GM15510 (cell line): ENCODE data around the gene ZNF407.

ENCODE experiments used
- POLR2A ChIP-seq: IDR thresholded peaks from 3 replicates; pipeline ENCODE4 v1.6.1; 2011; ENCODE audit warnings: borderline replicate concordance; ENCODE audit not compliant: insufficient read length; ENCODE audit errors: extremely low read depth

The ZNF407 gene

GRCh38 chr18:74698881-74699280, 101.2 kb downstream of the ZNF407 start:
- TF ChIP-seq POLR2A = no peak

- TF ChIP-seq POLR2A = no peak
Observed at GRCh38 chr18:74699455-74699854, 101.8 kb downstream of the ZNF407 start.

GRCh38 chr18:74702950-74703349, 105.3 kb downstream of the ZNF407 start:
- TF ChIP-seq POLR2A = no peak

- TF ChIP-seq POLR2A = no peak
Observed at GRCh38 chr18:74708169-74708568, 110.5 kb downstream of the ZNF407 start.

GRCh38 chr18:74709452-74709851, 111.8 kb downstream of the ZNF407 start:
- TF ChIP-seq POLR2A = no peak

GRCh38 chr18:74714120-74714519, 116.5 kb downstream of the ZNF407 start:
- TF ChIP-seq POLR2A = no peak

GRCh38 chr18:74714791-74715190, 117.1 kb downstream of the ZNF407 start:
- no peak for TF ChIP-seq POLR2A

GRCh38 chr18:74715306-74715705, 117.6 kb downstream of the ZNF407 start:
- no peak for TF ChIP-seq POLR2A

- no peak for TF ChIP-seq POLR2A
Observed at GRCh38 chr18:74715865-74716712, 118.4 kb downstream of the ZNF407 start.

- no peak for TF ChIP-seq POLR2A
Observed at GRCh38 chr18:74718312-74718711, 120.6 kb downstream of the ZNF407 start.

- no peak for TF ChIP-seq POLR2A
Observed at GRCh38 chr18:74722237-74722636, 124.6 kb downstream of the ZNF407 start.

GRCh38 chr18:74724186-74724585, 126.5 kb downstream of the ZNF407 start:
- no peak for TF ChIP-seq POLR2A

- TF ChIP-seq POLR2A = no peak
Observed at GRCh38 chr18:74725690-74726089, 128.0 kb downstream of the ZNF407 start.

- no peak for TF ChIP-seq POLR2A
Observed at GRCh38 chr18:74728586-74728985, 130.9 kb downstream of the ZNF407 start.

GRCh38 chr18:74731097-74731496, 133.4 kb downstream of the ZNF407 start:
- no peak for TF ChIP-seq POLR2A

GRCh38 chr18:74732380-74732779, 134.7 kb downstream of the ZNF407 start:
- TF ChIP-seq POLR2A = no peak
